GM19324 (cell line): ENCODE results near the gene STARD7.
A peak's percentile ranks its signal among the peaks of the same experiment; 100 is the strongest.
"Not testable (repeated sequence)": the region's sequence is repeated elsewhere in the genome, so short reads cannot be mapped to it uniquely, and the experiment has no call there.

Experiments
- ATAC-seq: cut with Tn5 transposase; IDR thresholded peaks from one replicate; pipeline ENCODE4 v1.9.1; 2021; ENCODE audit warnings: mild to moderate bottlenecking, moderate library complexity; ENCODE audit not compliant: unreplicated experiment, low FRiP score

Gene STARD7, protein sequence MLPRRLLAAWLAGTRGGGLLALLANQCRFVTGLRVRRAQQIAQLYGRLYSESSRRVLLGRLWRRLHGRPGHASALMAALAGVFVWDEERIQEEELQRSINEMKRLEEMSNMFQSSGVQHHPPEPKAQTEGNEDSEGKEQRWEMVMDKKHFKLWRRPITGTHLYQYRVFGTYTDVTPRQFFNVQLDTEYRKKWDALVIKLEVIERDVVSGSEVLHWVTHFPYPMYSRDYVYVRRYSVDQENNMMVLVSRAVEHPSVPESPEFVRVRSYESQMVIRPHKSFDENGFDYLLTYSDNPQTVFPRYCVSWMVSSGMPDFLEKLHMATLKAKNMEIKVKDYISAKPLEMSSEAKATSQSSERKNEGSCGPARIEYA

DNA sequence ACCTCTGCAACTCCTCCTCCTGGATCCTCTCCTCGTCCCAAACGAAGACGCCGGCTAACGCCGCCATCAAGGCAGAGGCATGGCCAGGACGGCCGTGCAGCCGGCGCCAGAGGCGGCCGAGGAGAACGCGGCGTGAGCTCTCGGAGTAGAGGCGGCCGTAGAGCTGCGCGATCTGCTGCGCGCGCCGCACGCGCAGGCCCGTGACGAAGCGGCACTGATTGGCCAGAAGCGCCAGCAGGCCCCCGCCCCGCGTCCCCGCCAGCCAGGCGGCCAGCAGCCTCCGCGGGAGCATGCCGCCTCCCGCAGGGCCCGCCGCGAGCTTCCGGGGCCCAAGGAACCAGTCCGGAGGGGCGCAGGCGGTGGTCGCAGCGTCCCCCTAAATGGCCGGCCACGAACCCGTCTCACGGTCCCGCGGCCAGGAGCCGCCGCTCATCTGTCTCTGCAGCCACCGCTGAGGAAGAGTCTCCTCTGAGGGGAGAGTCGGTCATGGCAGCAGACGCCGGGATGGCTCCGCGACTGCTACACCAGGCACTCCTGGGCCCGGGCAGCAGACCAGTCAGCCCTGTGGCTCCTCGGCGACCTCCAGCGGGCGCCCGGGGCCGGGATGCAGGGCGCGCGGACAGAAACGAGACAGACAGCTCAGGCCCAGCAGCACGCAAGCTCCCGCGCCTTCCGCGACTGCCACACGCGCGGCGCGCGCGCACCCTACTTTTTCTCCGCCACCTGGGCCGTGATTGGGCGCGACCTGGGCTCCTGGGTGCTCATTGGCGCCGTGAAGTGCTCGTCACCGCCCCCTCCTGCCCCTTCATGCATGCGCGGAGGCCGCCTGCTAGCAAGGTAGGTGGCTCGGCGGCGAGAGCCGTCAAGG lies at the start of gene STARD7:
STARD7 (minus strand) TSS at position 685 of the 868 bp plus-strand sequence; CDS start at position 292, 393 bp downstream.
- peak; percentile 87 for ATAC-seq

DNA sequence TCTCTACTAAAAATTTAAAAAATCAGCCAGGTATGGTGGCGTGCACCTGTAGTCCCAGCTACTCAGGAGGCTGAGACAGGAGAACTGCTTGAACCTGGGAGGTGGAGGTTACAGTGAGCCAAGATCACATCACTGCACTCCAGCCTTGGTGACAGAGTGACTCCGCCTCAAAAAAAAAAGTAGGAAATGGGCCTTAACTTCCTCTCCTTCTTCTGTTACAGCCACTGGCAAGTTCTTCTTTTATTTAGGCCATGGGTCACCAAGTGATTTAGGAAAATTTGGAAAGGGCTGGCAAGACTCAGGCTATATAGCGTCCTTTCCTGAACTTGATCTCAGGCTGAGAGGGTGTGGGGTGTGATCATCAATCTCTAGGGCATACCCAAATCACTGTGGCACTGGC lies 49.1 kb upstream of the STARD7 start:
- not testable (repeated sequence) for ATAC-seq

DNA sequence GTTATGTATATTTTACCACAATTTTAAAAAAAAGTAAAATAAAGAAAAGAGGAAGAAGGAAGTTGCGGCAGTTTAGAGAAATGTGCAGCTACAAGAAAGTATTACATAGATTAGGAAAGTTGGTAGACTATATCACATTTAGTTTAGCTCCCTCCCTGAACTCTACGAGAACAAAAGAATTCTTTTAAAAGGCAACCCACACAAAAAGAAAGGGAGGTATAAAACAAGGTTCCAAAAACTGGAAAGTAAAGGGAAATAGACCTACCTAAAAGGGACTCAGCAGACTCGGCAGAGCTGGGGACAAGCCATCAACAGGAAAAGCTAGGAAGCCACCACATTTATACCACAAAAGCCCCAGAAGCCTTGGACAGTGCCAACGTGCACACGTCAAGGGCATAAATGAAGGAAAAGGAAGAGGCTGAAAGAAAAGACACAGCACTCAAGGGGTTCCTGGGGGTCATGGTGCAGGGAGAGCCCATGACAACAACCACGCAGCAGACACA lies 48.0 kb upstream of the STARD7 start:
- no peak for ATAC-seq

GRCh38 chr2:96254571-96254970 lies 45.9 kb upstream of the STARD7 start:
- ATAC-seq, result no peak

DNA sequence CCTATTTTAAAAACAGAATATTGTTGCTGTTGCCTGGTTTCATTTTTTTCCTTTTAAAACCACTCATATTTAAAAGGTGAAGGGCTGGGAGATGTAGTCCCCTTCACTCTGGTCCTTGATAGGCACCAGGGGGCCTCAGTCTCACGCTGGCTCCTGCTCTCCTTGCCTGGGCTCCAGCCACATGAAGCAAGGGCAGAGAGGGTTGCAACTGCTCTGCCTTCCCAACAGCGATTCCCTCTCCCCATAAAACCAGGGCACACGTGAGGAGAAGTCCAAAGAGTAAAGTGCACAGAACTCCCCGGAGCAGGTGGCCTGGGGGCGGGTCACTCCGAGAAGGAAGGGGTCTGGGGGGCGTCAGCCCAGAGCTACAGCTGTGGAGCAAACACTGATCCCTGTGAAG lies 44.4 kb upstream of the STARD7 start:
- no peak for ATAC-seq

DNA sequence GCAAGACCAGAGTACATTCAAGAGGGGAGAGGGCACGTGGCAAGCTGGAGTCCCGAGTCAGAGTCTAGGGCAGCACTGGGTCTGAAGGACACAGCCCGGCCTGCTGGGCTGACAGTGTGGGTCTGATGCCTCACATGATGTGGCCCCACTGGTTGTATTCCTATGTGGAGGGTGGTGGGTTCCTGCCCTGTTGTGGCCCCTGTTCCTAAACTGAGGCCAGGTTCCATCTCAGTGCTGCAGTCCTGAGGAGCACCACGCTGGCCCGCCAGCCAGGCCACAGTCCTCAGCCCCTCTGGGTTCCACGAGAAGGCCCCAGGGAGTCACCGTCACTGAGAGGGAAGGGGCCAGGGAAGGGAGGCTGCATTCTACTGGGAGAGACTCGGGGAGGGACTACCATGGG lies 43.9 kb upstream of the STARD7 start:
- ATAC-seq, result no peak

DNA sequence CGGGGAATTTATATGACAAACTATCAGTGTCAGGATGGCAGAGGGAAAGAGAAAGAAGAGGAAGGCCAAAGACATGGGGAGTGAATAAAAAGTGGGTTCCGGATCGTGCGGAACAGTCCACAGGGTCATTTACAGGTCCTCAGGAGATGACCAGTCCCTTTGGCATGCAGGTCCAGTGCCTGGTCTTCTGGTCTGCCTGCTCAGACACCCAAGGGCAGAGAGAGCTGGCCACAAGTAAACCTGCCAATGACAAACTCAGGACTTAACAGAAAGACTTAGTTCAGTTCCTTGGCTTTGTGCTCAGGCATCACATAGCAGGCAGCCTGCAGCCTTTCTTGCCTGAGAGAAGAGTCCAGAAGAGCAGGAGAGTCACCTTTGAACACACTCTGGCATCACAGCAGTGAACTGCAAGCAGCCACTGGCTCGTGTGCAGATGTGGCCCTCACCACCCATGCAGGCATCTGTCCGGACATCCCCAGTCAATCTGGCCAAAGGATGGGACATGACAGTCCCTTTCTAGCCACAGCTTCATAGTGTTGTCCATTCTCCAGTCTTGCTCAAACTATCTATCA lies 43.2 kb upstream of the STARD7 start:
- ATAC-seq, result no peak

DNA sequence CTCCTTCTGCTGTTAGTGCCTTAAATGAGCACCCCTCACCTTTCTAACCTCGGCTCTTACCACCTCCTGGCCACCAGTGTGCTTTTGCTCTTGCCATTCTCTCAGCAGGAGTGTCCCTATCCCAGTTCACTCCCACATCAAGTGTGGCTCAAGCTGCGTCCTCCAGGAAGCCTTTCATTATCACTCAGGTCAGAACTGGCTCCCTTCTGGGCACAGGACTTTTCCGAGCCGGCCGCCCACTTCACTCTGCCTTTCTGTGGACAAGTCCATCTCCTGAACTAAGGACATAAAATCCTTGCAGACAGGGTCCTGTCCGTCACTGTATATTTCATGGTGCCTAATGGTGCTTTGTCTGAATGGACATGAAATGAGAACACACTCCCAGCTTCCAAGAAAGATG lies 41.6 kb upstream of the STARD7 start:
- no peak for ATAC-seq

- ATAC-seq, result no peak
These were observed 41.0 kb upstream of the STARD7 start for GRCh38 chr2:96249654-96250053.

DNA sequence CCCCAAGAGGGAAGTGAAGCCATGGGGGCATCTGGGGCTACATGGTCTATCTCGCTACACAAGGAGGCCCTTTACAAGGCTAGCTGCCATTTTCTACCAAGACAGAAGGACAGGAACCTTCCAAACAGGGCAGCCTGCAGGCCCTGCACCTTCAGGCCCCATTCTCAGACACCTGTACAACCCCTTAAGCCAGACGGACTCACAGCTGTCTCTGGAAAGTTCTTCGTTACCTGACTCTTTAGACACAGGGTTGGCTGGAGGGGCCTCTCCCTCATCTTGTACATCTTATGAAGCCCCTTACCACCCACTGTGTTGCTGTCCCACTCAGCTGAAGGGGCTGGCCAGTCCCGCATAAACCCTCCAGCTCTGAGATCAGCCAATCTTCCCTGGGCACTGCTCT lies 40.0 kb upstream of the STARD7 start:
- ATAC-seq, result no peak

DNA sequence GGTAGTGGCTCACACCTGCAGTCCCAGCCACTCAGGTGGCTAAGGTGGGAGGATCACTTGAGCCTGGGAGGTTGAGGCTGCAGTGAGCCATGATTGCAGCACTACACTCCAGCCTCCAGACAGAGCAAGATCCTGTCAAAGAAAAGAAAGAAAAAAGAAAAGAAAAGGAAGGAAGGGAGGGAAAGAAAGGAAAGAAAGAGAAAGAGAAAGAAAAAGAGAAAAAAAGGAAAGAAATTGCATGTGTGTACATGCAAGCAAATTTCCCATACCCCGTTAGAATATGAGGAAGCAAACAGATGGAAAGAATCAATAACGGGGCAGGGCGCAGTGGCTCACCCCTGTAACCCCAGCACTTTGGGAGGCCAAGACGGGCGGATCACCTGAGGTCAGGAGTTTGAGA lies 39.3 kb upstream of the STARD7 start:
- ATAC-seq, result no peak

DNA sequence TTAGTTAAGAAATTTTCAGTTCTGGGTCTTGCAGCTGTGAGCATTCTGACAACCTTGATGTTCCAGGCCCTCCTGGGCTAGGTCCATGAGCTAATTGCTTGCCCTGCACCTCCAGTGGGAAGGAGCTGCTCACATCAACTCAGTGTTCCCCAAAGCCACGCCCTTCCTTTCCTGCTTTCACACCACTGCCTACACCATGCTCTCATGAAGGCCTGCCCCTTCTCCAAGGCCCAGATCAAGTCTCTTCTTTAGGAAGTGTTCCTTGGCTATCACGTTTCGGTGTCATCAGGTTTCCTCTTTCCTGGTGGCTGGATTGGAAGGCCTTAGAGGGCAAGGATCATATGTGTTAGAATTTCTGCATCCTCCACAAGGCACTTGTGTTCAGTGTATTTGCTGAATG lies 38.4 kb upstream of the STARD7 start:
- ATAC-seq, result no peak

- ATAC-seq, result no peak
These were observed 37.2 kb upstream of the STARD7 start for GRCh38 chr2:96245609-96246390.

DNA sequence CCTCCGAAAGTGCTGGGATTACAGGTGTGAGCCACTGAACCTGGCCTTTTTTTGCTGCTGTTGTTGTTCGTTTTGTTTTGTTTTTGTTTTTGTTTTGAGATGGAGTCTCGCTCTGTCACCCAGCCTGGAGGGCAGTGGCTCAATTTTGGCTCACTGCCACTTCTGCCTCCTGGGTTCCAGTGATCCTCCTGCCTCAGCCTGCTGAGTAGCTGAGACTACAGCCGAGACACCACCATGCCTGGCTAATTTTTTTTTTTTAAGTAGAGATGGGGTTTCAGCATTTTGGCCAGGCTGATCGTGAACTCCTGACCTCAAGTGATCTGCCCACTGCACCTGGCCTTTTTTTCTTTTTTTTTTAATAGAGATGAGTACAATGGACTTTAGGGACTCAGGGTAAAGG lies 35.2 kb upstream of the STARD7 start:
- no peak for ATAC-seq

GRCh38 chr2:96241900-96242611 lies 33.4 kb upstream of the STARD7 start:
- ATAC-seq, result peak; percentile 57

DNA sequence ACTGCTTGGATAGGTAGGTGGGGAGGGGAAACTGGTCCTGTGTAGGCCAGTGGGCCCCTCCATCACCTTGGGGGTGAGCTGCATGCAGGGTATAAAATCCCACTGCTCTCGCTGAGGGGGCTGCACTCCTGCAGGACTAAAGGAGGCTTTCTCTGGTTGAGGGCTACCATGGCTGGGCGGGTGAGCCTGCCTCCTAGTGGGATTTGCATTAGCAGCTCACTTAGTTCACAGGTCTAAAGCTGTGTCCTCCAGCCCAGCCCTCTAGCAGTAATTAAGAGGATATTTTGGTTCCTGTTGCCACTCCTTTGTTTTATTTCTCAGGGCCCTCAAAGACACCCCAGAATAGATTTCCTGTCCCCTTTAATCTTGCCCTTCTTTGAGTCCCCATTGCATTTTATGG lies 32.6 kb upstream of the STARD7 start:
- no peak for ATAC-seq

DNA sequence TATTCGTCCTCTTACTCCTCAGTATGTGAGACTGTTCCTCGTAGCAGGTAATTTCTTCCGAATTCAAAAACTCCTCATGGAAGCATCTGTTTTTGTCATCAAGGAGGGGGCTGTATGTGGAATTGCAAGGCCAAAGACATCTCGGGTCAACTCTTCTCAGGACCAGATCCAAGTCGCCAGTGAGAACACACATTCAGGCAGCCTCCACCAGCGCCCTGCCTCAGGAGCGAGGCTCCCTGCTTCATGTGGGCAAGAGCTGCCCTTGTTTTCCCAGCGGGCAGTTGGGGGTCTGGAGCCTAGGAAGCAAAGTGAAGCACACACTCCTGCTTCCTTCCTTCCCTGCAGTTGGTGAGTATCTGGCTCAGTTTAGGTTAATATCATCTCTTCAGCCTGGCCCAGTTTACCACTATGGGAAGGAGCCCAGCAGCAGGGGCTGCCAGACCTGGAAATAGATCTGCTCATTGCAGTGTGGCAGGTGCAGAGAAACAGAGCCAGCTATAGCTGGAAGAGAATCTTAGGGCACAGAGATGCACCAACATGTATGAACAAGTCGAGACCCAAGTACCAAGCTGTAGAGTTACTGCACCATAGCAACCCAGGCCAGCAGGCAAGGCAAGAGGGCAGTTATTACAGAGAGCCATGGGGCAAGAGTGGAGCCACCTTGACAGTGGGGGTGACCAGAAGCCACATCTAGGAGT lies 31.9 kb upstream of the STARD7 start:
- no peak for ATAC-seq

DNA sequence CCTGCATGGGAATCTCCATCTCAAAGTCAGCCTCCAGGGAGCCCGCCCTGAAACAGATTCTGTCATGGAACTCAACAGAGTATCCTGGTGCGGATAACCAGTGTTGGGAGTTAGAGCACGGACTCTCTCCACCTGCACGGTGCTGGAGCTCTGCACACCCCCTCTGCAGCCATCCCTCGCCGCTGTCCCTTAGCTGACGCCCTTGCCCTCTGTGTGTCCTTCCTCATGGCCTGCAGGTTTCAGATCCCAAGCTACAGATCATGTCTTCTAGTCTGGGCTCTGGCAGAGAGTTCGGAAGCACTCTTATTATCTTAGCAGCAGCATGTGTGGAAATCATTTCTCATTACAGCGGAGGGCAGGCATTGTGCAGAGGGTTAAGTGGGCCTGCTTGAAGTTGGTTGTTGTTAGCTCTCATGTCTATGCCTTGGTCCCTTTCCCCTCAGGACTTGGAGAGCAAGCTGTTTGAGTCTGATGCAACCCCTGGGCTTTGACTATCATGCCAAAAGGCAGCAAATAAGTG lies 31.2 kb upstream of the STARD7 start:
- ATAC-seq, result no peak

- ATAC-seq, result no peak
These were observed 30.5 kb upstream of the STARD7 start for GRCh38 chr2:96239091-96239490.
